ENCODE results near the gene RFX5.
"Not testable (repeated sequence)": the region's sequence is repeated elsewhere in the genome, so short reads cannot be mapped to it uniquely, and the experiment has no call there.

The RFX5 gene

GRCh38 chr1:151352021-151352718 lies 5.1 kb upstream of the RFX5 start:
- peaks cover 0 to 4% of the 10 kb centered on the region in 2 experiments for H3K4me1 ChIP-seq (ENCODE audit: control insufficient read depth in 1 of 2, insufficient read depth in 2 of 2, low read length in 2 of 2)
- no peaks in the 10 kb centered on the region for H3K27me3 ChIP-seq (ENCODE audit: insufficient read depth, low read length)
- H3K23ac ChIP-seq (ENCODE audit: low read length) = no peak overlapping the region
- no peaks in the 10 kb centered on the region for H3K79me2 ChIP-seq (ENCODE audit: control insufficient read depth, insufficient read depth, low read length, poor library complexity)
- H2AFZ ChIP-seq (ENCODE audit: insufficient read depth, low read length, poor library complexity) = no peak overlapping the region
- no peak overlapping the region for H3K14ac ChIP-seq (ENCODE audit: low read length)
- H2AK5ac ChIP-seq (ENCODE audit: low read length) = no peak overlapping the region
- H2BK120ac ChIP-seq (ENCODE audit: insufficient read depth, low read length, poor library complexity) = no peak overlapping the region
- no peak overlapping the region for H3K4ac ChIP-seq (ENCODE audit: low read depth, low read length)
- H3K4me3 ChIP-seq (ENCODE audit: low read depth, low read length) = no peak overlapping the region
- no peak overlapping the region for H4K8ac ChIP-seq (ENCODE audit: low read depth, low read length)
- H3K27ac ChIP-seq (ENCODE audit: low read depth, low read length) = no peak overlapping the region
- no CpG with 5 or more reads among the region's 6 CpGs for WGBS (ENCODE audit: extremely low coverage, insufficient coverage, insufficient read length)
- H3K9ac ChIP-seq (ENCODE audit: low read length) = peak overlapping the region; percentile 48
- H3K36me3 ChIP-seq (ENCODE audit: control insufficient read depth in 1 of 2, insufficient read depth in 2 of 2, low read length in 2 of 2) = no peaks in the 10 kb centered on the region
- H2BK12ac ChIP-seq (ENCODE audit: low read length) = no peak overlapping the region
- no peak overlapping the region for H3K18ac ChIP-seq (ENCODE audit: low read length)
- H4K91ac ChIP-seq (ENCODE audit: low read depth, low read length) = no peak overlapping the region
- no peaks in the 10 kb centered on the region for H3K79me1 ChIP-seq (ENCODE audit: low read length)
- H2BK5ac ChIP-seq (ENCODE audit: low read depth, low read length, poor library complexity) = no peak overlapping the region
- no peak for DNase-seq
- H3K9me3 ChIP-seq (ENCODE audit: insufficient read depth, low read depth, low read length) = peaks cover 5% of the 10 kb centered on the region
- H3K4me2 ChIP-seq (ENCODE audit: low read length) = no peak overlapping the region
- no peak overlapping the region for H4K12ac ChIP-seq (ENCODE audit: low read depth, low read length)

- not testable (repeated sequence) for H4K91ac ChIP-seq (ENCODE audit: low read depth, low read length); DNase-seq; H3K4me2 ChIP-seq (ENCODE audit: low read length); H4K8ac ChIP-seq (ENCODE audit: low read depth, low read length); H3K9me3 ChIP-seq (ENCODE audit: insufficient read depth, low read depth, low read length); H3K14ac ChIP-seq (ENCODE audit: low read length); H2AK5ac ChIP-seq (ENCODE audit: low read length); H3K23ac ChIP-seq (ENCODE audit: low read length); H2BK120ac ChIP-seq (ENCODE audit: insufficient read depth, low read length, poor library complexity); H2AFZ ChIP-seq (ENCODE audit: insufficient read depth, low read length, poor library complexity); H3K36me3 ChIP-seq (ENCODE audit: control insufficient read depth in 1 of 2, insufficient read depth in 2 of 2, low read length in 2 of 2); H3K4me3 ChIP-seq (ENCODE audit: low read depth, low read length); H4K12ac ChIP-seq (ENCODE audit: low read depth, low read length); H3K79me1 ChIP-seq (ENCODE audit: low read length); H3K18ac ChIP-seq (ENCODE audit: low read length); H2BK12ac ChIP-seq (ENCODE audit: low read length); H3K27me3 ChIP-seq (ENCODE audit: insufficient read depth, low read length); H3K79me2 ChIP-seq (ENCODE audit: control insufficient read depth, insufficient read depth, low read length, poor library complexity); H3K9ac ChIP-seq (ENCODE audit: low read length); H3K4ac ChIP-seq (ENCODE audit: low read depth, low read length); H2BK5ac ChIP-seq (ENCODE audit: low read depth, low read length, poor library complexity); H3K27ac ChIP-seq (ENCODE audit: low read depth, low read length)
- H3K4me1 ChIP-seq (ENCODE audit: control insufficient read depth in 1 of 2, insufficient read depth in 2 of 2, low read length in 2 of 2) = peaks cover 6 to 13% of the 10 kb centered on the region in 2 experiments
- no CpG with 5 or more reads among the region's 9 CpGs for WGBS (ENCODE audit: extremely low coverage, insufficient coverage, insufficient read length)
Observed at GRCh38 chr1:151350323-151350722, 3.3 kb upstream of the RFX5 start.

DNA sequence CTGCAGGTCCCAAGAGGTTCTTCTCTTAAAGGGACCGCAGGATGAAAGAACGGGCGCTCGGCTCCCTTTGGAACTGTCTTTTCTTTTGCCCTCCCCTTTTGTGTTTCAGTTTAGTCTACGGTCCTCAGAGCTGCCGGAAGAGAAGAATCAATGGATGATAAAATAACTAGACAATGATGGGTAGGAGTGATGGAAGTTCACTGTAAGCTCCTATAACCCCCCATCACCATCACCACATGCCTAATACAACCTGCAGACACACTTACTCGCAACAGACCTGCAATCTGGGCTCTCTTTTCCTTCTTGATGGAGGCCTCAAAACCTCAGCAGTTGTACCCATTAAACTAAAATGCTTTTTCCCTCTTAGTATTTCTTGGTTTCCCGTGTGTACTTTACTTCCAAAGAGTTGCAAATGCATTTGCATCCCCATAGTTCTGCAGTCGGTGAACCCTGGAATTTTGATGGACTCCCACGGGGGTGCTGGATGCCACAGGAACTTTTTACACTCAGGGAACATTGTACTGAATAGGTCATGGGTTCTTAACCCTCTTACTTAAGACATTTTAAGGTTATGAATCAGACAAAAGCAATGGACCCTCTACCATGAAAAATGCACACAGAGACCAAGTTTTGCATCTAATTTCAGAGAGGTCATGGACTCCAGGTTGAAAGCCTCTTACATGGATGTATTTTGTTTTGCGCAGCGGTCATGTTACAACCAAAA lies 633 bp upstream of the RFX5 start:
- H3K9ac ChIP-seq (ENCODE audit: low read length) = no peak overlapping the region
- no peak overlapping the region for H2BK5ac ChIP-seq (ENCODE audit: low read depth, low read length, poor library complexity)
- DNase-seq = no peak
- no peak overlapping the region for H2AK5ac ChIP-seq (ENCODE audit: low read length)
- H3K18ac ChIP-seq (ENCODE audit: low read length) = no peak overlapping the region
- H3K4me1 ChIP-seq (ENCODE audit: control insufficient read depth in 1 of 2, insufficient read depth in 2 of 2, low read length in 2 of 2) = peaks cover 6 to 13% of the 10 kb centered on the region in 2 experiments
- H3K9me3 ChIP-seq (ENCODE audit: insufficient read depth, low read depth, low read length) = peaks cover 5% of the 10 kb centered on the region
- no CpG with 5 or more reads among the region's 12 CpGs for WGBS (ENCODE audit: extremely low coverage, insufficient coverage, insufficient read length)
- peak overlapping the region; percentile 27 for H4K12ac ChIP-seq (ENCODE audit: low read depth, low read length)
- peak overlapping the region; percentile 57 for H2BK120ac ChIP-seq (ENCODE audit: insufficient read depth, low read length, poor library complexity)
- H3K79me2 ChIP-seq (ENCODE audit: control insufficient read depth, insufficient read depth, low read length, poor library complexity) = peaks cover 7% of the 10 kb centered on the region
- H2BK12ac ChIP-seq (ENCODE audit: low read length) = no peak overlapping the region
- peak overlapping the region; percentile 42 for H3K27ac ChIP-seq (ENCODE audit: low read depth, low read length)
- peak overlapping the region; percentile 72 for H4K8ac ChIP-seq (ENCODE audit: low read depth, low read length)
- peak overlapping the region; percentile 47 for H2AFZ ChIP-seq (ENCODE audit: insufficient read depth, low read length, poor library complexity)
- no peak overlapping the region for H3K4me3 ChIP-seq (ENCODE audit: low read depth, low read length)
- peak overlapping the region; percentile 29 for H4K91ac ChIP-seq (ENCODE audit: low read depth, low read length)
- no peak overlapping the region for H3K14ac ChIP-seq (ENCODE audit: low read length)
- H3K4ac ChIP-seq (ENCODE audit: low read depth, low read length) = no peak overlapping the region
- H3K23ac ChIP-seq (ENCODE audit: low read length) = no peak overlapping the region
- H3K27me3 ChIP-seq (ENCODE audit: insufficient read depth, low read length) = no peaks in the 10 kb centered on the region
- H3K36me3 ChIP-seq (ENCODE audit: control insufficient read depth in 1 of 2, insufficient read depth in 2 of 2, low read length in 2 of 2) = peaks cover 18 to 23% of the 10 kb centered on the region in 2 experiments
- peaks cover 3% of the 10 kb centered on the region for H3K79me1 ChIP-seq (ENCODE audit: low read length)
- peak overlapping the region; percentile 73 for H3K4me2 ChIP-seq (ENCODE audit: low read length)

DNA sequence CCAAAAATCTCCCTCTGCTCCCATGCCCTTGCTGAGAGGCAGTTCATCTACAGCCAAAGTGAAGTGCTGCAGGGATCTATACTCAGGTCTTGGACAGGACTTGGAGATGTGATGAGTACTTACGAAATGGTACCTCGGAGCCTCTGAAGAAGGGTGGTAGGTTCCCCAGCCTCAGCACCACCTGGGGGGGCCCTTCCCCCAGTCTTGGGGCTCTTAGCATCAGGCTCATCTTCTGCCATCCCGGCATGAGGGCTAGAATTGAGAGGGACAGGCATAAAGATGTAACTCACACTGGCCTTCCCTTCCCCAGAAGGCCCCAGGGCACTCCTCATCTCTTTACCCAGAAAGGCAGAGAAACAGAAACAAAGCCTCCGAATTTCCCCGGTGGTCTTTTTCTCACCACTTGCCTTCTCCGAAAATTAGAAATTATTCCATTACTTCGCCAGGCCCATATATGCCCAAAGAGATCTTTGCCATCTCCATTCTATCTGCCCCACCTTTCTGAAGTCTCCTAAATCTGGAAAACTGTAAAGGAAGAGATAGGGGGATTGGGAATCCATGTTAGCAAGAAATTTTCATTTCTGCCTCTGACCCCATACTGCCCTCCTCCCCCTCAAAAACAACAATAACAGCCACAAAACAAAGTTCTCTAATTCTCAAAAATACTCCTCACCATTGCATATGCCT lies 827 bp downstream of the RFX5 start:
- H4K91ac ChIP-seq (ENCODE audit: low read depth, low read length) = peak overlapping the region; percentile 74
- no peaks in the 10 kb centered on the region for H3K27me3 ChIP-seq (ENCODE audit: insufficient read depth, low read length)
- H3K4me2 ChIP-seq (ENCODE audit: low read length) = peak overlapping the region; percentile 79
- no peak overlapping the region for H3K4me3 ChIP-seq (ENCODE audit: low read depth, low read length)
- H3K79me2 ChIP-seq (ENCODE audit: control insufficient read depth, insufficient read depth, low read length, poor library complexity) = peaks cover 7% of the 10 kb centered on the region
- peak overlapping the region; percentile 30 for H4K8ac ChIP-seq (ENCODE audit: low read depth, low read length)
- H3K9ac ChIP-seq (ENCODE audit: low read length) = peak overlapping the region; percentile 68
- no peak overlapping the region for H3K23ac ChIP-seq (ENCODE audit: low read length)
- H3K4me1 ChIP-seq (ENCODE audit: control insufficient read depth in 1 of 2, insufficient read depth in 2 of 2, low read length in 2 of 2) = peaks cover 6 to 13% of the 10 kb centered on the region in 2 experiments
- peaks cover 3% of the 10 kb centered on the region for H3K79me1 ChIP-seq (ENCODE audit: low read length)
- peak overlapping the region; percentile 4 for H4K12ac ChIP-seq (ENCODE audit: low read depth, low read length)
- H3K9me3 ChIP-seq (ENCODE audit: insufficient read depth, low read depth, low read length) = peaks cover 2% of the 10 kb centered on the region
- H3K18ac ChIP-seq (ENCODE audit: low read length) = no peak overlapping the region
- no peak overlapping the region for H2BK5ac ChIP-seq (ENCODE audit: low read depth, low read length, poor library complexity)
- peak overlapping the region; percentile 78 for H3K14ac ChIP-seq (ENCODE audit: low read length)
- H3K36me3 ChIP-seq (ENCODE audit: control insufficient read depth in 1 of 2, insufficient read depth in 2 of 2, low read length in 2 of 2) = peaks cover 23 to 30% of the 10 kb centered on the region in 2 experiments
- no peak for DNase-seq
- H3K4ac ChIP-seq (ENCODE audit: low read depth, low read length) = peak overlapping the region; percentile 4
- peak overlapping the region; percentile 96 for H3K27ac ChIP-seq (ENCODE audit: low read depth, low read length)
- H2BK120ac ChIP-seq (ENCODE audit: insufficient read depth, low read length, poor library complexity) = peak overlapping the region; percentile 74
- peak overlapping the region; percentile 2 for H2AK5ac ChIP-seq (ENCODE audit: low read length)
- peak overlapping the region; percentile 91 for H2AFZ ChIP-seq (ENCODE audit: insufficient read depth, low read length, poor library complexity)
- no CpG with 5 or more reads among the region's 7 CpGs for WGBS (ENCODE audit: extremely low coverage, insufficient coverage, insufficient read length)
- peak overlapping the region; percentile 77 for H2BK12ac ChIP-seq (ENCODE audit: low read length)

Measured in trophoblast cell (in vitro differentiated cells and primary cell).